Measurements from ENCODE around the gene KIAA0753. TPM values are rescaled to one million over a fixed set of nuclear protein-coding genes. Genes with fewer than 3 reads are reported as not detected.

Gene KIAA0753
- total RNA-seq, 1 experiment from 2014 or later, result 13.0 TPM

DNA sequence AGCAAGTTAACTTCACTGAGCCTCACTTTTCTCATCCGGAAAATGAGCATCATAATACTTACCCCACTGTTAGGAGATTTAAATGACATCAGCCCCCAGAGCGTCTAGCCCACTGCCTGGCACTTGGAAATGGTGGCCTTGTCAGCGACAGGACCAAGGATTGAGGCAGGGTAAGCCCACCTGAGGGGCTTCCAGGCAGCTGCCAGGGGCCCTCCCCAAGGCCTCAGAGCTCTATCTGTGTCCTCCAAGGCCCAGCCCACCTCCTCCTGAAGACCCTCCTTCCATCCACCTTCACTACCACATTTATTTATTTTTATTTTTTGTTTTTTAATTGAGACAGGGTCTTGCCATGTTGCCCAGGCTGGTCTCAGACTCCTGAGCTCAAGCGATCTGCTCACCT, 97.9 kb downstream of the KIAA0753 start:
- Histone ChIP-seq H3K4me1 (ENCODE audit: control insufficient read depth, insufficient read depth, low read length) (no peaks in the 10 kb centered on the region), H3K27ac (ENCODE audit: low read length) (no peak overlapping the region), H3K36me3 (ENCODE audit: control insufficient read depth, insufficient read depth, low read length) (no peaks in the 10 kb centered on the region), H3K27me3 (ENCODE audit: control insufficient read depth, insufficient read depth, low read length) (no peaks in the 10 kb centered on the region; the same call in 1 of the 2 replicates), H3K4me3 (ENCODE audit: low read depth in 2 of 2, low read length in 2 of 2) (no peak overlapping the region), H3K9me3 (ENCODE audit: control insufficient read depth, insufficient read depth, low read depth, low read length) (no peaks in the 10 kb centered on the region)
- DNase-seq (ENCODE audit: low read depth, low spot score) (no peak), ATAC-seq (no peak)
- TF ChIP-seq, protein P1, sequence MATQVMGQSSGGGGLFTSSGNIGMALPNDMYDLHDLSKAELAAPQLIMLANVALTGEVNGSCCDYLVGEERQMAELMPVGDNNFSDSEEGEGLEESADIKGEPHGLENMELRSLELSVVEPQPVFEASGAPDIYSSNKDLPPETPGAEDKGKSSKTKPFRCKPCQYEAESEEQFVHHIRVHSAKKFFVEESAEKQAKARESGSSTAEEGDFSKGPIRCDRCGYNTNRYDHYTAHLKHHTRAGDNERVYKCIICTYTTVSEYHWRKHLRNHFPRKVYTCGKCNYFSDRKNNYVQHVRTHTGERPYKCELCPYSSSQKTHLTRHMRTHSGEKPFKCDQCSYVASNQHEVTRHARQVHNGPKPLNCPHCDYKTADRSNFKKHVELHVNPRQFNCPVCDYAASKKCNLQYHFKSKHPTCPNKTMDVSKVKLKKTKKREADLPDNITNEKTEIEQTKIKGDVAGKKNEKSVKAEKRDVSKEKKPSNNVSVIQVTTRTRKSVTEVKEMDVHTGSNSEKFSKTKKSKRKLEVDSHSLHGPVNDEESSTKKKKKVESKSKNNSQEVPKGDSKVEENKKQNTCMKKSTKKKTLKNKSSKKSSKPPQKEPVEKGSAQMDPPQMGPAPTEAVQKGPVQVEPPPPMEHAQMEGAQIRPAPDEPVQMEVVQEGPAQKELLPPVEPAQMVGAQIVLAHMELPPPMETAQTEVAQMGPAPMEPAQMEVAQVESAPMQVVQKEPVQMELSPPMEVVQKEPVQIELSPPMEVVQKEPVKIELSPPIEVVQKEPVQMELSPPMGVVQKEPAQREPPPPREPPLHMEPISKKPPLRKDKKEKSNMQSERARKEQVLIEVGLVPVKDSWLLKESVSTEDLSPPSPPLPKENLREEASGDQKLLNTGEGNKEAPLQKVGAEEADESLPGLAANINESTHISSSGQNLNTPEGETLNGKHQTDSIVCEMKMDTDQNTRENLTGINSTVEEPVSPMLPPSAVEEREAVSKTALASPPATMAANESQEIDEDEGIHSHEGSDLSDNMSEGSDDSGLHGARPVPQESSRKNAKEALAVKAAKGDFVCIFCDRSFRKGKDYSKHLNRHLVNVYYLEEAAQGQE (IDR thresholded peaks at IDR 0.05; ENCODE audit: insufficient read depth in 1 of 2, low read depth in 2 of 2, low read length in 1 of 2), result no peak
- TF ChIP-seq, protein P2, sequence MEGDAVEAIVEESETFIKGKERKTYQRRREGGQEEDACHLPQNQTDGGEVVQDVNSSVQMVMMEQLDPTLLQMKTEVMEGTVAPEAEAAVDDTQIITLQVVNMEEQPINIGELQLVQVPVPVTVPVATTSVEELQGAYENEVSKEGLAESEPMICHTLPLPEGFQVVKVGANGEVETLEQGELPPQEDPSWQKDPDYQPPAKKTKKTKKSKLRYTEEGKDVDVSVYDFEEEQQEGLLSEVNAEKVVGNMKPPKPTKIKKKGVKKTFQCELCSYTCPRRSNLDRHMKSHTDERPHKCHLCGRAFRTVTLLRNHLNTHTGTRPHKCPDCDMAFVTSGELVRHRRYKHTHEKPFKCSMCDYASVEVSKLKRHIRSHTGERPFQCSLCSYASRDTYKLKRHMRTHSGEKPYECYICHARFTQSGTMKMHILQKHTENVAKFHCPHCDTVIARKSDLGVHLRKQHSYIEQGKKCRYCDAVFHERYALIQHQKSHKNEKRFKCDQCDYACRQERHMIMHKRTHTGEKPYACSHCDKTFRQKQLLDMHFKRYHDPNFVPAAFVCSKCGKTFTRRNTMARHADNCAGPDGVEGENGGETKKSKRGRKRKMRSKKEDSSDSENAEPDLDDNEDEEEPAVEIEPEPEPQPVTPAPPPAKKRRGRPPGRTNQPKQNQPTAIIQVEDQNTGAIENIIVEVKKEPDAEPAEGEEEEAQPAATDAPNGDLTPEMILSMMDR (IDR thresholded peaks at IDR 0.05), result no peak
- TF ChIP-seq SIN3A (IDR thresholded peaks at IDR 0.05; ENCODE audit: borderline replicate concordance, insufficient read depth, low read depth, low read length) (no peak), POLR2AphosphoS5 (IDR thresholded peaks at IDR 0.05; ENCODE audit: low read depth, low read length) (no peak), TCF7L2 (IDR thresholded peaks at IDR 0.05; ENCODE audit: low read depth, low read length) (no peak)
- in situ Hi-C loops (cut with HindIII; ENCODE audit: low pct_unique_long_range_greater_than_20kb, low sequenced_read_pairs) (no loop called here), intact Hi-C loops (cut with micrococcal nuclease; ENCODE audit: unreplicated experiment) (no loop called here)
- ChIA-PET CTCF (no interaction called here), POLR2A (no interaction called here)
- no TSS peak for BruUV-seq (replicated peaks)

DNA sequence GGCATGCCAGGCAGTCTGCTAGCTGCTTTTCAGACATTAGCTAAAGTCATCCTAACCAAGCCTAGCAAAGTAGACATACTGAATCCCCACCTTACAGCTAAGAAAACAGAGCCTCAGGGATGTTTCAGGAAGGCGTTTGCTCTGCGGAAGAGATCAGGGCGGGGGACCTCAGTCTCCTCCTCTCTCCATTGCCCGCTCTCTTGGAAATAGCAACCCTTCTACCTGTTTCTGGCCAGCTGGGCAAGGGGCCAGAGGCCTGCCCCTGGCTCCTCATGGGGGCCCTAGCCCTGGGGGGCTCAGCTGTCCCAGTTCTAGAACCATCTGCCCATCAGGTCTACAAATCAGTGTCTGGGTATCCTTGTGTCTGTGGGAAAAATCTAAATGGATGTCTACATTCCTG, 98.6 kb downstream of the KIAA0753 start:
- BruUV-seq (replicated peaks), result no TSS peak
- ChIA-PET CTCF (no interaction called here), POLR2A (no interaction called here)
- H3K4me1 ChIP-seq (ENCODE audit: control insufficient read depth, insufficient read depth, low read length), result no peaks in the 10 kb centered on the region
- DNase-seq (ENCODE audit: low read depth, low spot score), result no peak
- no peak overlapping the region for H3K27ac ChIP-seq (ENCODE audit: low read length)
- no peaks in the 10 kb centered on the region; the same call in 1 of the 2 replicates for H3K27me3 ChIP-seq (ENCODE audit: control insufficient read depth, insufficient read depth, low read length)
- no peak for ATAC-seq
- in situ Hi-C loops (cut with HindIII; ENCODE audit: low pct_unique_long_range_greater_than_20kb, low sequenced_read_pairs) (no loop called here), intact Hi-C loops (cut with micrococcal nuclease; ENCODE audit: unreplicated experiment) (no loop called here)
- TF ChIP-seq POLR2AphosphoS5 (IDR thresholded peaks at IDR 0.05; ENCODE audit: low read depth, low read length) (no peak), TCF7L2 (IDR thresholded peaks at IDR 0.05; ENCODE audit: low read depth, low read length) (no peak), SIN3A (IDR thresholded peaks at IDR 0.05; ENCODE audit: borderline replicate concordance, insufficient read depth, low read depth, low read length) (no peak)
- TF ChIP-seq, protein P2 (IDR thresholded peaks at IDR 0.05), result no peak
- TF ChIP-seq, protein P1 (IDR thresholded peaks at IDR 0.05; ENCODE audit: insufficient read depth in 1 of 2, low read depth in 2 of 2, low read length in 1 of 2), result no peak
- H3K4me3 ChIP-seq (ENCODE audit: low read depth in 2 of 2, low read length in 2 of 2), result no peak overlapping the region
- H3K9me3 ChIP-seq (ENCODE audit: control insufficient read depth, insufficient read depth, low read depth, low read length), result no peaks in the 10 kb centered on the region
- H3K36me3 ChIP-seq (ENCODE audit: control insufficient read depth, insufficient read depth, low read length), result no peaks in the 10 kb centered on the region

Measured in Panc1 (cell line).